ENCODE results near the gene PRSS12. TPM values are rescaled to one million over a fixed set of nuclear protein-coding genes. Genes with fewer than 3 reads are reported as not detected.

The PRSS12 gene
- total and polyA plus RNA-seq, 2 experiments from 2014 or later: 5.5 to 12.9 TPM

- Histone ChIP-seq H3K9me2 (ENCODE audit: insufficient read depth) (no peaks in the 10 kb centered on the region), H3K79me2 (replicated peaks; ENCODE audit: insufficient read depth) (no peaks in the 10 kb centered on the region), H3K27me3 (ENCODE audit: insufficient read depth) (no peaks in the 10 kb centered on the region), H3K27ac (ENCODE audit: low read depth) (no peak overlapping the region), H3K36me3 (ENCODE audit: insufficient read depth) (no peaks in the 10 kb centered on the region), H3K4me2 (no peak overlapping the region), H3F3A (replicated peaks; ENCODE audit: low read depth) (no peaks in the 10 kb centered on the region), H3K4me3 (no peak overlapping the region), H4K20me1 (replicated peaks; ENCODE audit: insufficient read depth) (no peaks in the 10 kb centered on the region), H3K4me1 (ENCODE audit: insufficient read depth) (no peaks in the 10 kb centered on the region), H2AFZ (no peak overlapping the region)
- DNase-seq (ENCODE audit: low spot score): peak; percentile 53
- no peaks in the 10 kb centered on the region for H3K9me3 Mint-ChIP-seq
- H3K4me1 Mint-ChIP-seq: peaks cover 5% of the 10 kb centered on the region
- H3K4me3 Mint-ChIP-seq: no peak overlapping the region
- no peaks in the 10 kb centered on the region for H3K36me3 Mint-ChIP-seq (ENCODE audit: low read depth)
- peak; percentile 89 for ATAC-seq
- H3K27me3 Mint-ChIP-seq (ENCODE audit: insufficient read depth, low read depth, poor library complexity): peaks cover 1% of the 10 kb centered on the region
- H3K27ac Mint-ChIP-seq: no peak overlapping the region
- TF ChIP-seq CREB1 (CRISPR knock-in tag; IDR thresholded peaks at IDR 0.05; ENCODE audit: low read depth) (no peak), EZH2phosphoT487 (IDR thresholded peaks at IDR 0.05; ENCODE audit: unreplicated experiment) (no peak), STAT1 (IDR thresholded peaks at IDR 0.05; ENCODE audit: unreplicated experiment) (no peak), ZNF331 (CRISPR knock-in tag; IDR thresholded peaks at IDR 0.05; ENCODE audit: low read depth) (no peak), ETS1 (IDR thresholded peaks at IDR 0.05) (no peak), POLR2AphosphoS5 (IDR thresholded peaks at IDR 0.05; ENCODE audit: low read depth) (no peak), NANOG (IDR thresholded peaks at IDR 0.05; ENCODE audit: borderline replicate concordance) (no peak), ZNF462 (CRISPR knock-in tag; IDR thresholded peaks at IDR 0.05) (no peak)
- TF ChIP-seq, protein P1, sequence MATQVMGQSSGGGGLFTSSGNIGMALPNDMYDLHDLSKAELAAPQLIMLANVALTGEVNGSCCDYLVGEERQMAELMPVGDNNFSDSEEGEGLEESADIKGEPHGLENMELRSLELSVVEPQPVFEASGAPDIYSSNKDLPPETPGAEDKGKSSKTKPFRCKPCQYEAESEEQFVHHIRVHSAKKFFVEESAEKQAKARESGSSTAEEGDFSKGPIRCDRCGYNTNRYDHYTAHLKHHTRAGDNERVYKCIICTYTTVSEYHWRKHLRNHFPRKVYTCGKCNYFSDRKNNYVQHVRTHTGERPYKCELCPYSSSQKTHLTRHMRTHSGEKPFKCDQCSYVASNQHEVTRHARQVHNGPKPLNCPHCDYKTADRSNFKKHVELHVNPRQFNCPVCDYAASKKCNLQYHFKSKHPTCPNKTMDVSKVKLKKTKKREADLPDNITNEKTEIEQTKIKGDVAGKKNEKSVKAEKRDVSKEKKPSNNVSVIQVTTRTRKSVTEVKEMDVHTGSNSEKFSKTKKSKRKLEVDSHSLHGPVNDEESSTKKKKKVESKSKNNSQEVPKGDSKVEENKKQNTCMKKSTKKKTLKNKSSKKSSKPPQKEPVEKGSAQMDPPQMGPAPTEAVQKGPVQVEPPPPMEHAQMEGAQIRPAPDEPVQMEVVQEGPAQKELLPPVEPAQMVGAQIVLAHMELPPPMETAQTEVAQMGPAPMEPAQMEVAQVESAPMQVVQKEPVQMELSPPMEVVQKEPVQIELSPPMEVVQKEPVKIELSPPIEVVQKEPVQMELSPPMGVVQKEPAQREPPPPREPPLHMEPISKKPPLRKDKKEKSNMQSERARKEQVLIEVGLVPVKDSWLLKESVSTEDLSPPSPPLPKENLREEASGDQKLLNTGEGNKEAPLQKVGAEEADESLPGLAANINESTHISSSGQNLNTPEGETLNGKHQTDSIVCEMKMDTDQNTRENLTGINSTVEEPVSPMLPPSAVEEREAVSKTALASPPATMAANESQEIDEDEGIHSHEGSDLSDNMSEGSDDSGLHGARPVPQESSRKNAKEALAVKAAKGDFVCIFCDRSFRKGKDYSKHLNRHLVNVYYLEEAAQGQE (IDR thresholded peaks at IDR 0.05; ENCODE audit: unreplicated experiment): no peak
Measured at GRCh38 chr4:118313098-118313497, 39.7 kb downstream of the PRSS12 start.

All from GM23338 (cell line).